Fibroblast of villous mesenchyme (primary cell): ENCODE results near the gene NCAPH2. TPM values are rescaled to one million over a fixed set of nuclear protein-coding genes. Genes with fewer than 3 reads are reported as not detected.

Experiments used
- DNase-seq: peaks from one replicate; pipeline ENCODE4 v3.0.0-alpha.2; 2010; ENCODE audit warnings: low read depth
- H3K4me3 ChIP-seq: 2 replicates; pipeline ENCODE4 v1.5.1; 2011; ENCODE audit warnings: low read depth, mild to moderate bottlenecking, low read length
- total RNA-seq: library from RNA; depleted of rRNA; stranded (reverse); fragments of >200 nt; gene quantifications from 2 replicates; pipeline ENCODE4 v1.2.3, GENCODE V29; 2012
- TF ChIP-seq, protein P1 (sequence below): IDR thresholded peaks from 2 replicates; pipeline ENCODE4 v1.5.1; 2012; ENCODE audit warnings: low read depth, mild to moderate bottlenecking, low read length; ENCODE audit not compliant: insufficient read depth

The NCAPH2 gene
- total RNA-seq, 1 donor: 27.2 TPM

GRCh38 chr22:50526108-50526833, 18.2 kb downstream of the NCAPH2 start:
- peak overlapping the region; percentile 71 for H3K4me3 ChIP-seq
- peak; percentile 73 for DNase-seq
- TF ChIP-seq, protein P1, sequence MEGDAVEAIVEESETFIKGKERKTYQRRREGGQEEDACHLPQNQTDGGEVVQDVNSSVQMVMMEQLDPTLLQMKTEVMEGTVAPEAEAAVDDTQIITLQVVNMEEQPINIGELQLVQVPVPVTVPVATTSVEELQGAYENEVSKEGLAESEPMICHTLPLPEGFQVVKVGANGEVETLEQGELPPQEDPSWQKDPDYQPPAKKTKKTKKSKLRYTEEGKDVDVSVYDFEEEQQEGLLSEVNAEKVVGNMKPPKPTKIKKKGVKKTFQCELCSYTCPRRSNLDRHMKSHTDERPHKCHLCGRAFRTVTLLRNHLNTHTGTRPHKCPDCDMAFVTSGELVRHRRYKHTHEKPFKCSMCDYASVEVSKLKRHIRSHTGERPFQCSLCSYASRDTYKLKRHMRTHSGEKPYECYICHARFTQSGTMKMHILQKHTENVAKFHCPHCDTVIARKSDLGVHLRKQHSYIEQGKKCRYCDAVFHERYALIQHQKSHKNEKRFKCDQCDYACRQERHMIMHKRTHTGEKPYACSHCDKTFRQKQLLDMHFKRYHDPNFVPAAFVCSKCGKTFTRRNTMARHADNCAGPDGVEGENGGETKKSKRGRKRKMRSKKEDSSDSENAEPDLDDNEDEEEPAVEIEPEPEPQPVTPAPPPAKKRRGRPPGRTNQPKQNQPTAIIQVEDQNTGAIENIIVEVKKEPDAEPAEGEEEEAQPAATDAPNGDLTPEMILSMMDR: peak; percentile 53

DNA sequence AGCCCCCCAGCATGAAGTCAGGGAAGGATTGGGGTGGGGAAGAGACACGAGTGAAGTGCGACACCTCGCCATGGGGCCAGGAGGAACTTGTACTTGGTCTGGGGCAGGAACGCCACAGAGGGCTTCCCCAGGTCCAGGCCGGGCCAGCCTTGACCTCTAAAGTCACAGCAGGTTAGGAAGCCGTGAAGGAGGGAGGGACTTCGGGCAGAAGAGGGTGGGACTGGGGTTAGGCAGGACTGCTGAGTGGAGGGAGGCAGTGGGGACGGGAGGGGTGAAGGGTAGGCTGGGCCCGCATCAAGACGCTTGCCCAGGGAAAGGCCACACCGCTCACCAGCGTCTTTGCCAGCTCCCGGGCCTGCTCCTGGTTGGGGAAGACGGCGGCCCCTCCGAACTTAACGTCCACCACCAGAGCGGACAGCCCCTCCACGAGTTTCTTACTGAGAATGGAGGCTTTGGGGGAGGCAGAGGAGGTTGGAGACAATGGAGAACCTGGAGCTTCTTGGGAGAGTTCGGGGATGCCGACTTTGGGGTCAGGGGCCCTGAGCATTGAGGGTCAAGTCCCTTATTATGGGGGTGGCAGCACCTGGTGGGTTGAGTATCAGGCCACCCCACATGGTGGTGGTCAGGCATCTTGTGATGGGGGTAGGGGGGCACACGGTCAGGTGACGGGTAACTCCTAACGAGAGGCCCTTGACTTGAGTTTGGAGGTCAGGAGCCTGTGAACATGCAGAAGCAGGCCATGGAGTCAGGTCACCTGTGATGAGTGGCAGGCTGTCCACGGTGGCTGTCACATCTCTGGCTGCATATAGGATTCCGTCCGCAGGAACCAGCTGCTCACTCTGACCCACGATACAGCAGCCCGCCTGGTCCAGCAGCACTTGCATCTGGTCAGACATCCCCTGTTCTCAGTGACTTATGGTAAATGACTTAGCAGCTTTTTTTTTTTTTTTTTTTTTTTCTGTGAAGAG, 19.1 kb downstream of the NCAPH2 start:
- peak; percentile 63 for DNase-seq
- H3K4me3 ChIP-seq: peak overlapping the region; percentile 71
- TF ChIP-seq, protein P1: no peak

DNA sequence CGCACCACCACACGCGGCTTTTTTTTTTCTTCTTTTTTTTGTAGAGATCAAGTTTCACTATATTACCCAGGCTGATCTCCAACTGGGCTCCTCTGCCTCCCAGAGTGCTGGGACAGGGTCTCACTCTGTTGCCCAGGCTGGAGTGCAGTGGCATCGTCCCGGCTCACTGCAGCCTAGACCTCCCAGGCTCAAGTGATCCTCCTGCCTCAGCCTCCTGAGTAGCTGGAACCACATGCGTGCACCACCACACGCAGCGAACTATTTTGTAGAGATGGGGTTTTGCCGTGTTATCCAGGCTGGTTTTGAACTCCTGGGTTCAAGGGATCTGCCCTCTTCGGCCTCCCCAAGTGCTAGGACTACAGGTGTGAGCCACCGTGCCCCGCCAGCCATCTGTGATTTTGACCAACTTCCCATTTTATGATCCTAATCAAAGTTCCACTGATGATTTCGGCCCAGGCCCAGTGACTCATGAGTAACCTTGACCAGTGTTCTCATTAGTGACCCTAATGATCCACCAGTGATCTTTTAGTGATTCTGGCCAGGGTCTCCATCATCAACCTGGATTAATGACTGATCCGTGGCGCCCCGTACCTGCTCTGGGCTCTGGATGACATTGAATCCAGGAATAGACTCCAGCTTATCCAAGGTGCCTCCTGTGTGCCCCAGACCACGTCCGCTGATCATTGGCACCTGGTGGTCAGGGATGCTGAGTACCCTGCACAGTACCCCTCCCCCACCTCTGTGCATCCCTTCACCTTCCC, 20.1 kb downstream of the NCAPH2 start:
- no peak overlapping the region for H3K4me3 ChIP-seq
- TF ChIP-seq, protein P1: no peak
- DNase-seq: no peak

- TF ChIP-seq, protein P1: no peak
- peak overlapping the region; percentile 83 for H3K4me3 ChIP-seq
- DNase-seq: no peak
Measured at GRCh38 chr22:50528682-50529415, 20.8 kb downstream of the NCAPH2 start.

- peak overlapping the region; percentile 83 for H3K4me3 ChIP-seq
- TF ChIP-seq, protein P1: no peak
- no peak for DNase-seq
Measured at GRCh38 chr22:50529416-50529896, 21.4 kb downstream of the NCAPH2 start.
